HG03139 (cell line): ENCODE data around the gene GRIA1.
"Not testable (repeated sequence)": the region's sequence is repeated elsewhere in the genome, so short reads cannot be mapped to it uniquely, and the experiment has no call there.

Experiments used
- ATAC-seq: cut with Tn5 transposase; IDR thresholded peaks from one replicate; pipeline ENCODE4 v1.9.1; 2021; ENCODE audit not compliant: unreplicated experiment

The GRIA1 gene

GRCh38 chr5:153711755-153712154 lies 221.3 kb downstream of the GRIA1 start:
- ATAC-seq: no peak

GRCh38 chr5:153712946-153713345 lies 222.5 kb downstream of the GRIA1 start:
- ATAC-seq: no peak

DNA sequence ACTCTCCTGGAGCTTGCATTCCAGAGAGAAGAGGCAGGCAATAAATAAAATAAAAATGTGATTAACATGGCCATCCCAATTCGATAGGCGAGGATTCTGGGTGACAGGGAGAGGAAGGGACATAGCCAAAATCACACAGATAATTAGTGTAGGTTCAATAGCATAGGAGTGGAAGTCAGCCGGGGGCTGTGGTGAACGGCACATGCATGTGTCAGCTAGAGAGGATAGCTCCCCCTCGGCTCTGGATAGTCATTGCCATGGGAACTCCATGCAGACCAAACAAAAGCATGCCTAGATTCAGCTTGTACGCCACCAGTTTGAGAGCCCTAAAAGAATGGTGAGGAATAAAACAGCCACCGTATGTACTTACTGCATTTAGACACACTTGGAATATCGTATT lies 223.5 kb downstream of the GRIA1 start:
- ATAC-seq: no peak

DNA sequence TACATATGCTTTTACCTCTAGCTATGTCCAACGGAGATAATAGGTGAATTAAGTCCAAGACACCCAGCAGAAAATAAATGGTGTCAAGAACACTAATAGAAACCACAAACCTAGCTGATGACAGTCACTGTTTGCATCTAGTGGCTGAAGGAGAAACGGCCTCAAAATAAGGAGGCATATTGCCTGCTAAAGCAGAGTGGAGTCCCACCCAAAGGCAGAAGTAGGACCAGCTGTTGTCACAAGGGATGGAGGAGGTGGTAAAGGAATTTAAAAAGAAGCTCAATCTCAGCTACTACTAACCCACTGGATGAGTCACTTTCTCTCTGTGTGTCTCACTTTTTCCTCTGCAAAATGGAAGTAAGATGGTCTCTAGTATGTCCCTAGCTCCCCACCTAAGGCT lies 224.3 kb downstream of the GRIA1 start:
- no peak for ATAC-seq

DNA sequence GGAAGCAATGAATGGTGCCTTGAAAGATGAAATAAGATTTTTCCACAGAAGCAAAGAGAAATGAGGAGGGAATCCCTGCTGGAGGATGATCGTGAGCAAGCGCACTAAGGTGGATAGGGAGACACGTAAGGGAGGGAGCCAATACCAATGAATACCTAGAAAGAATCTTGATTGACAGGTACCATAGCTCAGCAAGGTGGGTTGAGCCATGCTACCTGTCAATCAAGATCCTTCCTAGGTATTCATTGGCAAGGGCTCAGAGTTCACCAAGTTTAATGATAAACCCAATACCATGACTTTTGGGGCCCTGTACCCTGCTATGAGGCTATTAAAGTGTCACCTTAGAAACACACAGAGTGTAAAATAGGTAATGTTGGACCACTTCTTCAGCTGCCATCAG lies 226.8 kb downstream of the GRIA1 start:
- ATAC-seq: no peak

GRCh38 chr5:153718713-153719112 lies 228.2 kb downstream of the GRIA1 start:
- no peak for ATAC-seq

GRCh38 chr5:153719324-153719723 lies 228.9 kb downstream of the GRIA1 start:
- no peak for ATAC-seq

- ATAC-seq: not testable (repeated sequence)
Observed at GRCh38 chr5:153723022-153723610, 232.6 kb downstream of the GRIA1 start.

GRCh38 chr5:153742060-153742459 lies 251.6 kb downstream of the GRIA1 start:
- ATAC-seq: no peak

DNA sequence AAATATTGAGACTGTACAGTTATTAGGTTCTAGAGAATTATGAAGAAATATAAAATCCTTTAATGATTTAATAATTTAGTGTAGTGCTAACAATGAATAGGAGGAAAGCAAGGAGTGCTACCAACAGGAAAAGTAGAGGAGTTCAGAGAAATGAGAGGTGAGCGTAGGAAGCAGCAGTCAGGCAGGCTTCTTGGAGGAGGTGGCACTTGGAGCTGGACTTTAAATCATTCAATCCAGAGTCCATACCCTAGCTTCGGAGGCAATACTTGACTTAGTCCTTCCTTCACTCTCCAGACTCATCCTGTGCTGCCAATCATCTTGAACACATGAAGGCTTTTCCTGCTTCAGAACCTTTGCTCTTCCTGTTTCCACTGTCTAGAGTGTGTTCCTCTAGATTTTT lies 254.3 kb downstream of the GRIA1 start:
- no peak for ATAC-seq

GRCh38 chr5:153745778-153746395 lies 255.4 kb downstream of the GRIA1 start:
- no peak for ATAC-seq

DNA sequence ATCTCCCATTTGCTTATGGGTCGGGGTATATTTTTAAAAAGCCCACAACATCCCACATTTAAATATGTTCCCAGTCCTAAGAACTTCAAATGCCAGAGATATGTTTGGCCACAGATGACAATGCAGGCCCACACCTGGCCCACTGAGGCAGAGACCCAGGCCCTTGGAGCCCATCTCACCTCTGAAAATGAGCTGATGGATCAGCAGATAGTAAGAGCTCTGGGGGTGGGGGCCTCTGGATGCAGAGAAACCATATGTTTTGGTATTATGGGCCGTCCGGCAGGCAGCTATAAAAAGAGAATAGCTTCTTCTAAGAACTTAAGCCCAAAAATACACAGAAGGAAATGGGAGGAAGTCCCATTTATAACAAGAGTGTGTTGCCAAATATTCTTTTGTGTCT lies 256.0 kb downstream of the GRIA1 start:
- no peak for ATAC-seq

- ATAC-seq: no peak
Observed at GRCh38 chr5:153748823-153749222, 258.4 kb downstream of the GRIA1 start.

DNA sequence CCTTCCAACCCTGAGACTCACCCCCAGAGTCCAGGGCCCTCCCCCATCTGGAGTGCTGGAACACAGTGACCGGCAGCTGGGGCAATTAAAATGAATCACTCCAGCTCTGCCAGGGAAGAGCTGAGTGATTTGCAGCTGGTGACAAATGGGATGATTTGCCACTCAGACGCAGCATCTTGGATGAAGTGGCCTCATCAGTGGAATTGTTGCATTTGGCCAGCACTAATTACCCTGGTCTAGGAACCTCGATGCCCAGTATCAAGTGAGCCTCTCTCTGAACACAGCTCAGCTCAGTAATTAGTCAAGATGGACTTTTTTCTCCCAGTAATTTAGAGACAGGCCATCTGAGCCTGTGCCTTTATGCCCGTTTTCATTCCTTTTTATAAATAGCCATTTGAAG lies 259.5 kb downstream of the GRIA1 start:
- no peak for ATAC-seq

- ATAC-seq: no peak
Observed at GRCh38 chr5:153751251-153751650, 260.8 kb downstream of the GRIA1 start.

- ATAC-seq: no peak
Observed at GRCh38 chr5:153752890-153753289, 262.4 kb downstream of the GRIA1 start.

- ATAC-seq: no peak
Observed at GRCh38 chr5:153753645-153754432, 263.4 kb downstream of the GRIA1 start.

GRCh38 chr5:153755913-153756500 lies 265.5 kb downstream of the GRIA1 start:
- no peak for ATAC-seq

- ATAC-seq: no peak
Observed at GRCh38 chr5:153756540-153756939, 266.1 kb downstream of the GRIA1 start.

GRCh38 chr5:153765987-153766386 lies 275.5 kb downstream of the GRIA1 start:
- ATAC-seq: no peak

- ATAC-seq: no peak
Observed at GRCh38 chr5:153767221-153768188, 277.0 kb downstream of the GRIA1 start.
